HepG2 (cell line): ENCODE data around the gene AKAP12. TPM values are rescaled to one million over a fixed set of nuclear protein-coding genes. Genes with fewer than 3 reads are reported as not detected.

Source experiments
- HMG20A ChIP-seq: IDR thresholded peaks from 2 replicates; pipeline ENCODE4 v1.6.1; 2016; ENCODE audit warnings: borderline replicate concordance
- KDM4B ChIP-seq: sonication (generic); formaldehyde crosslinking; IDR thresholded peaks from 2 replicates; pipeline ENCODE4 v1.4.0; 2020; ENCODE audit warnings: missing genetic modification reagents
- KLF13 ChIP-seq: sonication (generic); formaldehyde crosslinking; IDR thresholded peaks from 2 replicates; pipeline ENCODE4 v1.4.0; 2020; ENCODE audit warnings: mild to moderate bottlenecking, missing genetic modification reagents
- MIER3 ChIP-seq: IDR thresholded peaks from 2 replicates; pipeline ENCODE4 v1.6.1; 2016; ENCODE audit warnings: missing compliant biosample characterization, borderline replicate concordance
- RAD21 ChIP-seq: fragments of 450-650 bp; formaldehyde crosslinking; IDR thresholded peaks from 2 replicates; pipeline ENCODE4 v1.5.0; 2020; ENCODE audit warnings: mild to moderate bottlenecking
- SALL2 ChIP-seq: sonication (generic); formaldehyde crosslinking; IDR thresholded peaks from 2 replicates; pipeline ENCODE4 v1.8.1; 2023; ENCODE audit warnings: mild to moderate bottlenecking, missing genetic modification reagents, inconsistent platforms
- SIN3A ChIP-seq: IDR thresholded peaks from 2 replicates; pipeline ENCODE4 v1.6.1; 2011; ENCODE audit warnings: low read depth, mild to moderate bottlenecking, control low read depth, low read length, borderline replicate concordance
- SMAD3 ChIP-seq: sonication (generic); formaldehyde crosslinking; IDR thresholded peaks from 2 replicates; pipeline ENCODE4 v1.4.0; 2020; ENCODE audit warnings: missing genetic modification reagents
- UBTF ChIP-seq: sonication (generic); formaldehyde crosslinking; IDR thresholded peaks from 2 replicates; pipeline ENCODE4 v1.4.0; 2020; ENCODE audit warnings: mild to moderate bottlenecking, missing genetic modification reagents
- ZFX ChIP-seq: sonication (generic); formaldehyde crosslinking; IDR thresholded peaks from 2 replicates; pipeline ENCODE4 v1.4.0; 2020; ENCODE audit warnings: mild to moderate bottlenecking, low read depth, missing genetic modification reagents, moderate library complexity
- ZNF124 ChIP-seq: sonication (generic); formaldehyde crosslinking; IDR thresholded peaks from 2 replicates; pipeline ENCODE4 v1.4.0; 2020; ENCODE audit warnings: missing genetic modification reagents
- ZNF225 ChIP-seq: sonication (generic); formaldehyde crosslinking; IDR thresholded peaks from 2 replicates; pipeline ENCODE4 v1.4.0; 2020; ENCODE audit warnings: mild to moderate bottlenecking, missing genetic modification reagents
- ZNF260 ChIP-seq: sonication (generic); formaldehyde crosslinking; IDR thresholded peaks from 2 replicates; pipeline ENCODE4 v1.4.0; 2020; ENCODE audit warnings: missing genetic modification reagents, low read depth, mild to moderate bottlenecking, borderline replicate concordance
- ZNF282 ChIP-seq: fragments of 450-650 bp; IDR thresholded peaks from 2 replicates; pipeline ENCODE4 v1.6.1; 2018; ENCODE audit not compliant: partially characterized antibody
- ZNF335 ChIP-seq: sonication (generic); formaldehyde crosslinking; IDR thresholded peaks from 2 replicates; pipeline ENCODE4 v1.4.0; 2020; ENCODE audit warnings: missing genetic modification reagents
- ZNF530 ChIP-seq: sonication (generic); formaldehyde crosslinking; IDR thresholded peaks from 2 replicates; pipeline ENCODE4 v1.5.0; 2020; ENCODE audit warnings: low read depth, mild to moderate bottlenecking, missing genetic modification reagents
- ZNF644 ChIP-seq: IDR thresholded peaks from 2 replicates; pipeline ENCODE4 v1.6.1; 2016; ENCODE audit warnings: low read depth
- ZNF839 ChIP-seq: sonication (generic); formaldehyde crosslinking; IDR thresholded peaks from 2 replicates; pipeline ENCODE4 v1.4.0; 2020; ENCODE audit warnings: missing genetic modification reagents, mild to moderate bottlenecking, borderline replicate concordance
- polyA plus RNA-seq, 8 experiments: library from polyadenylated mRNA; depleted of rRNA in 3 of 8; stranded (reverse) in 7 of 8; unstranded in 1 of 8; fragments of >200 nt; fragmentation: Illumina TruSeq in 4 of 8; extraction: Trizol in 4 of 8; gene quantifications; 2 replicates each; pipeline versions ENCODE4 v1.2.1 to v1.2.3, GENCODE V29; 2011 to 2016; ENCODE audit warnings: low read depth in 4 of 8, missing spikeins in 1 of 8, mixed read lengths in 1 of 8; ENCODE audit not compliant: insufficient read depth in 1 of 8
- total RNA-seq, 5 experiments: library from RNA; depleted of rRNA; stranded (reverse); fragments of >200 nt; fragmentation: Illumina TruSeq; extraction: Trizol; gene quantifications; 2 replicates each; pipeline ENCODE4 v1.2.3, GENCODE V29; 2016; ENCODE audit warnings: low read depth in 1 of 5
- TF ChIP-seq, protein P1 (sequence below): sonication (generic); formaldehyde crosslinking; IDR thresholded peaks from 2 replicates; pipeline ENCODE4 v1.4.0; 2020; ENCODE audit warnings: missing genetic modification reagents, borderline replicate concordance
- TF ChIP-seq, protein P2 (sequence below): sonication (generic); formaldehyde crosslinking; conservative IDR thresholded peaks from 2 replicates; pipeline ENCODE4 v1.8.0; 2022; ENCODE audit warnings: low read depth, missing genetic modification reagents
- TF ChIP-seq, protein P3 (sequence below): IDR thresholded peaks from 2 replicates; pipeline ENCODE4 v1.6.1; 2016; ENCODE audit warnings: low read depth, control low read depth

AKAP12 gene
- total and polyA plus RNA-seq, 2 of the 13 experiments (the other 11 are each of a cell fraction or from before 2014, with no cell fraction given) = 10.6 to 19.0 TPM

- TF ChIP-seq ZNF282 (no peak), KLF13 (CRISPR knock-in tag) (no peak), ZNF124 (CRISPR knock-in tag) (peak; percentile 19; the same call in 1 of the 2 replicates), ZNF225 (peak; percentile 90), ZNF335 (CRISPR knock-in tag) (peak; percentile 28; the same call in 1 of the 2 replicates), ZNF530 (CRISPR knock-in tag) (peak; percentile 84; the same call in 1 of the 2 replicates), HMG20A (CRISPR knock-in tag) (no peak), ZNF644 (CRISPR knock-in tag) (no peak), ZNF260 (CRISPR knock-in tag) (no peak), RAD21 (CRISPR knock-in tag) (peak; percentile 65), MIER3 (CRISPR knock-in tag) (peak; percentile 48; the same call in 1 of the 2 replicates), SALL2 (CRISPR knock-in tag) (peak; percentile 89), ZFX (peak; percentile 98), ZNF839 (CRISPR knock-in tag) (no peak), KDM4B (CRISPR knock-in tag) (peak; percentile 16; the same call in 1 of the 2 replicates), SIN3A (0 out of 2 replicates have a peak, but pooled peaks have one; percentile 41), SMAD3 (CRISPR knock-in tag) (peak; percentile 73), UBTF (CRISPR knock-in tag) (peak; percentile 99)
- TF ChIP-seq, protein P1, sequence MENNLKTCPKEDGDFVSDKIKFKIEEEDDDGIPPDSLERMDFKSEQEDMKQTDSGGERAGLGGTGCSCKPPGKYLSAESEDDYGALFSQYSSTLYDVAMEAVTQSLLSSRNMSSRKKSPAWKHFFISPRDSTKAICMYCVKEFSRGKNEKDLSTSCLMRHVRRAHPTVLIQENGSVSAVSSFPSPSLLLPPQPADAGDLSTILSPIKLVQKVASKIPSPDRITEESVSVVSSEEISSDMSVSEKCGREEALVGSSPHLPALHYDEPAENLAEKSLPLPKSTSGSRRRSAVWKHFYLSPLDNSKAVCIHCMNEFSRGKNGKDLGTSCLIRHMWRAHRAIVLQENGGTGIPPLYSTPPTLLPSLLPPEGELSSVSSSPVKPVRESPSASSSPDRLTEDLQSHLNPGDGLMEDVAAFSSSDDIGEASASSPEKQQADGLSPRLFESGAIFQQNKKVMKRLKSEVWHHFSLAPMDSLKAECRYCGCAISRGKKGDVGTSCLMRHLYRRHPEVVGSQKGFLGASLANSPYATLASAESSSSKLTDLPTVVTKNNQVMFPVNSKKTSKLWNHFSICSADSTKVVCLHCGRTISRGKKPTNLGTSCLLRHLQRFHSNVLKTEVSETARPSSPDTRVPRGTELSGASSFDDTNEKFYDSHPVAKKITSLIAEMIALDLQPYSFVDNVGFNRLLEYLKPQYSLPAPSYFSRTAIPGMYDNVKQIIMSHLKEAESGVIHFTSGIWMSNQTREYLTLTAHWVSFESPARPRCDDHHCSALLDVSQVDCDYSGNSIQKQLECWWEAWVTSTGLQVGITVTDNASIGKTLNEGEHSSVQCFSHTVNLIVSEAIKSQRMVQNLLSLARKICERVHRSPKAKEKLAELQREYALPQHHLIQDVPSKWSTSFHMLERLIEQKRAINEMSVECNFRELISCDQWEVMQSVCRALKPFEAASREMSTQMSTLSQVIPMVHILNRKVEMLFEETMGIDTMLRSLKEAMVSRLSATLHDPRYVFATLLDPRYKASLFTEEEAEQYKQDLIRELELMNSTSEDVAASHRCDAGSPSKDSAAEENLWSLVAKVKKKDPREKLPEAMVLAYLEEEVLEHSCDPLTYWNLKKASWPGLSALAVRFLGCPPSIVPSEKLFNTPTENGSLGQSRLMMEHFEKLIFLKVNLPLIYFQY (CRISPR knock-in tag) = 0 out of 2 replicates have a peak, but pooled peaks have one; percentile 41
- TF ChIP-seq, protein P2, sequence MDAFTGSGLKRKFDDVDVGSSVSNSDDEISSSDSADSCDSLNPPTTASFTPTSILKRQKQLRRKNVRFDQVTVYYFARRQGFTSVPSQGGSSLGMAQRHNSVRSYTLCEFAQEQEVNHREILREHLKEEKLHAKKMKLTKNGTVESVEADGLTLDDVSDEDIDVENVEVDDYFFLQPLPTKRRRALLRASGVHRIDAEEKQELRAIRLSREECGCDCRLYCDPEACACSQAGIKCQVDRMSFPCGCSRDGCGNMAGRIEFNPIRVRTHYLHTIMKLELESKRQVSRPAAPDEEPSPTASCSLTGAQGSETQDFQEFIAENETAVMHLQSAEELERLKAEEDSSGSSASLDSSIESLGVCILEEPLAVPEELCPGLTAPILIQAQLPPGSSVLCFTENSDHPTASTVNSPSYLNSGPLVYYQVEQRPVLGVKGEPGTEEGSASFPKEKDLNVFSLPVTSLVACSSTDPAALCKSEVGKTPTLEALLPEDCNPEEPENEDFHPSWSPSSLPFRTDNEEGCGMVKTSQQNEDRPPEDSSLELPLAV (CRISPR knock-in tag) = peak; percentile 58; the same call in 1 of the 2 replicates
- TF ChIP-seq, protein P3, sequence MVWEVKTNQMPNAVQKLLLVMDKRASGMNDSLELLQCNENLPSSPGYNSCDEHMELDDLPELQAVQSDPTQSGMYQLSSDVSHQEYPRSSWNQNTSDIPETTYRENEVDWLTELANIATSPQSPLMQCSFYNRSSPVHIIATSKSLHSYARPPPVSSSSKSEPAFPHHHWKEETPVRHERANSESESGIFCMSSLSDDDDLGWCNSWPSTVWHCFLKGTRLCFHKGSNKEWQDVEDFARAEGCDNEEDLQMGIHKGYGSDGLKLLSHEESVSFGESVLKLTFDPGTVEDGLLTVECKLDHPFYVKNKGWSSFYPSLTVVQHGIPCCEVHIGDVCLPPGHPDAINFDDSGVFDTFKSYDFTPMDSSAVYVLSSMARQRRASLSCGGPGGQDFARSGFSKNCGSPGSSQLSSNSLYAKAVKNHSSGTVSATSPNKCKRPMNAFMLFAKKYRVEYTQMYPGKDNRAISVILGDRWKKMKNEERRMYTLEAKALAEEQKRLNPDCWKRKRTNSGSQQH = no peak; the same call in 1 of the 2 replicates
These were observed 150.0 kb downstream of the AKAP12 start (continued) for GRCh38 chr6:151389618-151390275.
